ENCODE data around the gene BRICD5.

- TF ChIP-seq CTCF (IDR thresholded peaks at IDR 0.05) (no peak), POLR2AphosphoS5 (IDR thresholded peaks at IDR 0.05) (no peak)
These were observed 1.2 kb downstream of the BRICD5 start for GRCh38 chr16:2209258-2210008.

All from gastroesophageal sphincter (tissue), 3 donors.